Chondrocyte (in vitro differentiated cells): ENCODE data around the gene SUPT20H. TPM values are rescaled to one million over a fixed set of nuclear protein-coding genes. Genes with fewer than 3 reads are reported as not detected.
"Not testable (repeated sequence)": the region's sequence is repeated elsewhere in the genome, so short reads cannot be mapped to it uniquely, and the experiment has no call there.

Experiments used
- DNase-seq: peaks from one replicate; pipeline ENCODE4 v3.0.0; 2021; ENCODE audit warnings: mixed read lengths, low spot score
- H3K27ac Mint-ChIP-seq: one replicate; pipeline ENCODE4 v1.8.0; 2021; ENCODE audit warnings: mild to moderate bottlenecking, moderate library complexity, mixed read lengths; ENCODE audit not compliant: unreplicated experiment
- H3K27me3 Mint-ChIP-seq: 2 replicates; pipeline ENCODE4 v1.8.0; 2021; ENCODE audit warnings: low read depth, mixed read lengths
- H3K36me3 Mint-ChIP-seq: 2 replicates; pipeline ENCODE4 v1.8.0; 2021; ENCODE audit warnings: low read depth, mixed read lengths
- H3K4me1 Mint-ChIP-seq: 2 replicates; pipeline ENCODE4 v1.8.0; 2021; ENCODE audit warnings: low read depth, mild to moderate bottlenecking, mixed read lengths
- H3K4me3 Mint-ChIP-seq: one replicate; pipeline ENCODE4 v1.8.0; 2021; ENCODE audit warnings: mild to moderate bottlenecking, moderate library complexity, mixed read lengths; ENCODE audit not compliant: unreplicated experiment
- H3K9me3 Mint-ChIP-seq: 2 replicates; pipeline ENCODE4 v1.8.0; 2021; ENCODE audit warnings: low read depth, mixed read lengths
- CTCF ChIP-seq: fragments of 200-600 bp; sonication (generic); IDR thresholded peaks from 2 replicates; pipeline ENCODE4 v1.5.0; 2021; ENCODE audit warnings: antibody characterized with exemption, mild to moderate bottlenecking, moderate library complexity
- total RNA-seq: library from RNA; stranded (reverse); gene quantifications from 3 replicates; pipeline ENCODE4 v1.2.1, GENCODE V29; 2021

Gene SUPT20H
- total RNA-seq, 1 donor from 2014 or later: 51.2 TPM

DNA sequence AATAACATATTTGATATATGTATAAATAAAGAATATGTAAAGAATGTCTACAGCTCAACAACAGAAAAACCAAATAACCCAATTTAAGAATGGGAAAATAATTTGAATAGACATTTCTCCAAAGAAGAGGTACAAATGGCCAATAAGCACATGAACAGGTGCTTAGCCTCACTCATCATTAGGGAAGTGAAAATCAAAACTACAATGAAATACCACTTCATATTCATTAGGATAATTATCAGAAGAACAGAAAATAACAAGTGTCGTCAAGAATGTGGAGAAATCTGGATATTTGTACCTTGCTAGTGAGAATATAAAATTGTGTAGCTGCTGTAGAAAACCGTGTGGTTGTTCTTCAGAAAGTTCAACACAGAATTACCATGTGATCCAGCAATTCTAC, 8.4 kb upstream of the SUPT20H start:
- DNase-seq: no peak
- no peak for TF ChIP-seq CTCF
- Mint-ChIP-seq H3K4me1 (no peaks in the 10 kb centered on the region), H3K36me3 (no peaks in the 10 kb centered on the region), H3K4me3 (no peak overlapping the region), H3K27ac (no peak overlapping the region), H3K27me3 (no peaks in the 10 kb centered on the region), H3K9me3 (no peaks in the 10 kb centered on the region)

DNA sequence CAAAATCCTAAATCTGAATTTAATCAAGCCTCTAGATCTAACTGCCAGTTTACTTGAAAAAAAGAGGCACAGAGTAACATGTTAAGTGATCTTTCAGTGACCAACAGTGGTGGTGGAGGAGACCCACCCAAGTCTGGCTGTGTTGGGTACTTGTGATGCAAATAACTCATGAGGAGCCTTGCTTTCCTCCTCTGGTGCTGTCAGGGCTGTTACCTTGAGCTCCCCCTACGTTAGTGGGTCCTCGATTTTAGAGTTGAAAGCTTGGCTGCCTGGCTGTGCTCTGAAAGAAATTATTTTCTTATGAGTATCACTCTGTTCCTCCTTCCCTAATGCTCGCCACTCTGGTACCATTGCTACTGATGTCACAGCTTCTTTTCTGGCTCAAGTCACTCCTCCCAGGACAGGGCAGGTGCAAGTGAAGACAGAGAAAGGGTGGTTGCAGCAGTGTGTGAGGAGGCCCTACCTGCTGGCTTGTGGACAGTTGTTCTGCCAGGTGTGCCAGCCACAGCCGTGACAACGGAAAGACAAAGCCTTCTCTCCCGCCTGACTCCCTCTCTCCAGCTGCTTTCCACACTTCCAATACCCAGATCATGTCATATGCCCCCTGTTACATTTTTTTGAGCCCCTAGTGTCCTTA, 6.5 kb upstream of the SUPT20H start:
- H3K36me3 Mint-ChIP-seq: no peaks in the 10 kb centered on the region
- TF ChIP-seq CTCF: no peak
- no peaks in the 10 kb centered on the region for H3K9me3 Mint-ChIP-seq
- no peak for DNase-seq
- no peaks in the 10 kb centered on the region for H3K27me3 Mint-ChIP-seq
- H3K4me1 Mint-ChIP-seq: no peaks in the 10 kb centered on the region
- H3K4me3 Mint-ChIP-seq: no peak overlapping the region
- H3K27ac Mint-ChIP-seq: no peak overlapping the region

DNA sequence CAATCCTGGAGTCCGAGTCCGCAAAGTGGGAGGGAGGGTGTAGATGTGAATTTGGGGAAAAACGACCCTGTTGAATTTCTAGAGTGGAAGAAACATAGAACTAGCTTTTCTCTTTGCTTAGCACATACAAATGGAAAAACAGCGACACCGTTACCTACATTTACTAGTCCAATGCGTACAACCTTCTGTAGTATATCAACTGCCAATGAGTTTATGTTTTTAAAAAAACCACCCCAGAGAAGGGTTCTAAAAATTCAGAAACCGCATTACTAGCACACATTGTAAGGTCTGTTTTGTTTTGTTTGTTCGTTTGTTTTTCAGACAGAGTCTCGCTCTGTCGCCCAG, 332 bp upstream of the SUPT20H start:
- TF ChIP-seq CTCF: peak; percentile 11

DNA sequence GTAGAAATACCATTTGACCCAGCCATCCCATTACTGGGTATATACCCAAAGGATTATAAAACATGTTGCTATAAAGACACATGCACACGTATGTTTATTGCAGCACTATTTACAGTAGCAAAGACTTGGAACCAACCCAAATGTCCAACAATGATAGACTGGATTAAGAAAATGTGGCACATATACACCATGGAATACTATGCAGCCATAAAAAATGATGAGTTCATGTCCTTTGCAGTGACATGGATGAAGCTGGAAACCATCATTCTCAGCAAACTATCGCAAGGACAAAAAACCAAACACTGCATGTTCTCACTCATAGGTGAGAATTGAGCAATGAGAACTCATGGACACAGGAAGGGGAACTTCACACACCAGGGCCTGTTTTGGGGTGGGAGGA, 3.3 kb downstream of the SUPT20H start:
- H3K9me3 Mint-ChIP-seq, H3K4me3 Mint-ChIP-seq, H3K27me3 Mint-ChIP-seq, H3K27ac Mint-ChIP-seq, H3K36me3 Mint-ChIP-seq, DNase-seq: not testable (repeated sequence)
- H3K4me1 Mint-ChIP-seq: peaks cover 49% of the 10 kb centered on the region

More for the DNA sequence above, 332 bp upstream of the SUPT20H start:
- H3K27me3 Mint-ChIP-seq: no peaks in the 10 kb centered on the region
- H3K4me1 Mint-ChIP-seq: peaks cover 34% of the 10 kb centered on the region
- H3K27ac Mint-ChIP-seq: peak overlapping the region; percentile 99
- no peak for DNase-seq
- peaks cover 4% of the 10 kb centered on the region for H3K36me3 Mint-ChIP-seq
- H3K4me3 Mint-ChIP-seq: peak overlapping the region; percentile 94
- peaks cover 3% of the 10 kb centered on the region for H3K9me3 Mint-ChIP-seq

- not testable (repeated sequence) for H3K27ac Mint-ChIP-seq, H3K27me3 Mint-ChIP-seq, H3K4me3 Mint-ChIP-seq, H3K9me3 Mint-ChIP-seq, DNase-seq, H3K36me3 Mint-ChIP-seq
- H3K4me1 Mint-ChIP-seq: peaks cover 32% of the 10 kb centered on the region
These were observed 6.4 kb downstream of the SUPT20H start for GRCh38 chr13:37053111-37053510.

GRCh38 chr13:37049810-37050209, 9.7 kb downstream of the SUPT20H start:
- Mint-ChIP-seq H3K4me1 (peaks cover 16% of the 10 kb centered on the region), H3K36me3 (peaks cover 8% of the 10 kb centered on the region), H3K9me3 (peaks cover 3% of the 10 kb centered on the region), H3K27me3 (no peaks in the 10 kb centered on the region), H3K4me3 (no peak overlapping the region), H3K27ac (no peak overlapping the region)
- DNase-seq: no peak
- TF ChIP-seq CTCF: peak; percentile 45
